ENCODE data around the gene UPK3A.

DNA sequence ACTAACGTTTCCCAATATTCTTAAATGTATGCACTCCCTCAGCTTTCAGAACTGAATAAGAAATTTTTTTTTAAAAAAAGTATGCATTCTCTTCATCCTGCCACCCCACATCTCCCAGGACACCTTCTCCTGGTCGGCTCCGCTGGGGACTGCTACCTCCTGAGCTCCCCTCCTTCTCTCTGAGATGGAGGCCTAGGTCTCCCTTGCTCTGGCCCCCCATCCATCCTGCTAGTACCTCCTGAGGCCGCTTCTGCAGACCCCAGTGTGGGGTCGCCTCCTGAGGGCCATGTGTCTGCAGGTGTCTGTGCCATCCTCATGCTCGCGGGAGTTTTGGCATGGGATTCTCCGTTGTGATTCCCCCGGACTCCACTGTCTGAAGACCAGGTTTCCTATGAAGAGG lies 52.8 kb downstream of the UPK3A start:
- TF ChIP-seq POLR2AphosphoS5 (IDR thresholded peaks at IDR 0.05; ENCODE audit: low read depth) (no peak), ZNF114 (CRISPR knock-in tag; IDR thresholded peaks at IDR 0.05) (no peak), ZNF331 (CRISPR knock-in tag; IDR thresholded peaks at IDR 0.05; ENCODE audit: low read depth) (no peak), JUNB (IDR thresholded peaks at IDR 0.05; ENCODE audit: unreplicated experiment) (no peak), NANOG (IDR thresholded peaks at IDR 0.05; ENCODE audit: borderline replicate concordance) (no peak), EZH2 (IDR thresholded peaks at IDR 0.05; ENCODE audit: low read depth, unreplicated experiment) (no peak)
- TF ChIP-seq, protein P1, sequence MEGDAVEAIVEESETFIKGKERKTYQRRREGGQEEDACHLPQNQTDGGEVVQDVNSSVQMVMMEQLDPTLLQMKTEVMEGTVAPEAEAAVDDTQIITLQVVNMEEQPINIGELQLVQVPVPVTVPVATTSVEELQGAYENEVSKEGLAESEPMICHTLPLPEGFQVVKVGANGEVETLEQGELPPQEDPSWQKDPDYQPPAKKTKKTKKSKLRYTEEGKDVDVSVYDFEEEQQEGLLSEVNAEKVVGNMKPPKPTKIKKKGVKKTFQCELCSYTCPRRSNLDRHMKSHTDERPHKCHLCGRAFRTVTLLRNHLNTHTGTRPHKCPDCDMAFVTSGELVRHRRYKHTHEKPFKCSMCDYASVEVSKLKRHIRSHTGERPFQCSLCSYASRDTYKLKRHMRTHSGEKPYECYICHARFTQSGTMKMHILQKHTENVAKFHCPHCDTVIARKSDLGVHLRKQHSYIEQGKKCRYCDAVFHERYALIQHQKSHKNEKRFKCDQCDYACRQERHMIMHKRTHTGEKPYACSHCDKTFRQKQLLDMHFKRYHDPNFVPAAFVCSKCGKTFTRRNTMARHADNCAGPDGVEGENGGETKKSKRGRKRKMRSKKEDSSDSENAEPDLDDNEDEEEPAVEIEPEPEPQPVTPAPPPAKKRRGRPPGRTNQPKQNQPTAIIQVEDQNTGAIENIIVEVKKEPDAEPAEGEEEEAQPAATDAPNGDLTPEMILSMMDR (conservative IDR thresholded peaks at IDR 0.05; ENCODE audit: low read depth in 2 of 2), result no peak
- TF ChIP-seq, protein P2, sequence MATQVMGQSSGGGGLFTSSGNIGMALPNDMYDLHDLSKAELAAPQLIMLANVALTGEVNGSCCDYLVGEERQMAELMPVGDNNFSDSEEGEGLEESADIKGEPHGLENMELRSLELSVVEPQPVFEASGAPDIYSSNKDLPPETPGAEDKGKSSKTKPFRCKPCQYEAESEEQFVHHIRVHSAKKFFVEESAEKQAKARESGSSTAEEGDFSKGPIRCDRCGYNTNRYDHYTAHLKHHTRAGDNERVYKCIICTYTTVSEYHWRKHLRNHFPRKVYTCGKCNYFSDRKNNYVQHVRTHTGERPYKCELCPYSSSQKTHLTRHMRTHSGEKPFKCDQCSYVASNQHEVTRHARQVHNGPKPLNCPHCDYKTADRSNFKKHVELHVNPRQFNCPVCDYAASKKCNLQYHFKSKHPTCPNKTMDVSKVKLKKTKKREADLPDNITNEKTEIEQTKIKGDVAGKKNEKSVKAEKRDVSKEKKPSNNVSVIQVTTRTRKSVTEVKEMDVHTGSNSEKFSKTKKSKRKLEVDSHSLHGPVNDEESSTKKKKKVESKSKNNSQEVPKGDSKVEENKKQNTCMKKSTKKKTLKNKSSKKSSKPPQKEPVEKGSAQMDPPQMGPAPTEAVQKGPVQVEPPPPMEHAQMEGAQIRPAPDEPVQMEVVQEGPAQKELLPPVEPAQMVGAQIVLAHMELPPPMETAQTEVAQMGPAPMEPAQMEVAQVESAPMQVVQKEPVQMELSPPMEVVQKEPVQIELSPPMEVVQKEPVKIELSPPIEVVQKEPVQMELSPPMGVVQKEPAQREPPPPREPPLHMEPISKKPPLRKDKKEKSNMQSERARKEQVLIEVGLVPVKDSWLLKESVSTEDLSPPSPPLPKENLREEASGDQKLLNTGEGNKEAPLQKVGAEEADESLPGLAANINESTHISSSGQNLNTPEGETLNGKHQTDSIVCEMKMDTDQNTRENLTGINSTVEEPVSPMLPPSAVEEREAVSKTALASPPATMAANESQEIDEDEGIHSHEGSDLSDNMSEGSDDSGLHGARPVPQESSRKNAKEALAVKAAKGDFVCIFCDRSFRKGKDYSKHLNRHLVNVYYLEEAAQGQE (IDR thresholded peaks at IDR 0.05; ENCODE audit: unreplicated experiment), result no peak

All from GM23338 (cell line).